Fibroblast of mammary gland (primary cell): Measurements from ENCODE around the gene ANGEL2.
"Not testable (repeated sequence)": the region's sequence is repeated elsewhere in the genome, so short reads cannot be mapped to it uniquely, and the experiment has no call there.

Experiments
- DNase-seq: peaks from one replicate; pipeline ENCODE4 v3.0.0-alpha.2; 2010; ENCODE audit warnings: low read depth
- H3K4me3 ChIP-seq: 2 replicates; pipeline ENCODE4 v1.5.1; 2011; ENCODE audit warnings: low read depth, mild to moderate bottlenecking, low read length, moderate library complexity; ENCODE audit not compliant: control insufficient read depth
- CTCF ChIP-seq: conservative IDR thresholded peaks from 2 replicates; pipeline ENCODE4 v1.5.1; 2011; ENCODE audit warnings: low read depth, low read length, inconsistent platforms; ENCODE audit not compliant: control insufficient read depth, insufficient read depth

The ANGEL2 gene

GRCh38 chr1:213054733-213055591, 39.3 kb upstream of the ANGEL2 start:
- H3K4me3 ChIP-seq: no peak overlapping the region
- TF ChIP-seq CTCF: no peak
- DNase-seq: no peak

DNA sequence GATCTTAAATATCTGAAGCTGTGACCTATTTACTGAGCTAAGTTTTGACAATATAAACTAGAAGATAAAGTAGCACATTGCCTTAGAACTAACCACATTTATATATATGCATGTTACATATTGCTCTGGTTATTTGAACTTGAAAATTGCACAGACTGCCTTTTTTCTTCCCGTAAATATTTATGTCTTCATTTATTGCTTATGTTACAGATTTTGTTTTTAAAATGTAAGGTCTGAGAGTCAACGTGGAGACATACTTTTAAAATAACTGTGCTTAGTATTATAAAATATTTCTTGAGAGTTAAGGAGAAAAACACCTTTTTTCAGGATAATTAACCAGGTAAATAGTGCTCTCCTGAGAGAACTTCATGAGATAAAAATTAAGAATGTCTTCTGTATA, 38.5 kb upstream of the ANGEL2 start:
- no peak for TF ChIP-seq CTCF
- DNase-seq: no peak
- H3K4me3 ChIP-seq: no peak overlapping the region

GRCh38 chr1:213053455-213053854, 37.8 kb upstream of the ANGEL2 start:
- TF ChIP-seq CTCF: no peak
- no peak overlapping the region for H3K4me3 ChIP-seq
- DNase-seq: no peak

GRCh38 chr1:213051881-213052202, 36.2 kb upstream of the ANGEL2 start:
- peak overlapping the region; percentile 98 for H3K4me3 ChIP-seq
- no peak for TF ChIP-seq CTCF
- no peak for DNase-seq

GRCh38 chr1:213051127-213051880, 35.6 kb upstream of the ANGEL2 start, which contains the start of gene RPS6KC1:
TSS of gene RPS6KC1 (plus strand) at chr1:213051241. CDS start at chr1:213051405, 164 bp downstream.
- peak within 1 kb of the TSS; percentile 98 for H3K4me3 ChIP-seq
- TF ChIP-seq CTCF: no peak
- peak; percentile 79 for DNase-seq

DNA sequence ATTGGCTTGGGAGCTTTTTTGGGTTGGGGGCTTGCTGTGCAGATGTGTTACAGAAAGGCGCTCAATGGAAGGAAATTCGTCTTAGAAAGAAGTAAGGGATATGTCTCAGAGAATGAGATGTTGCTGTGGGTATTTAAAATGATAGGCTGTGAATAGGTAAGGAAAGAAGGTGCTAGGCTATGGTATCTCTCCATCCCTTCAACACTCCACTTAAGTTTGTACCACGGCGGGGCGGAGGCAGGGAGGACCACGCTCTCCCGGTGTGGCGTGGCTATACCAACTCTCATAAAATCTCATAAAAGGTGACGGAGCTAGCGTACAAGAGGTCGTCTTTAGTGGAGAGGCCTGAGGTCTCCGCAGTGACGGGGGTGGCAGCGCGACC, 35.1 kb upstream of the ANGEL2 start:
- H3K4me3 ChIP-seq: peak overlapping the region; percentile 98
- no peak for DNase-seq
- no peak for TF ChIP-seq CTCF

- no peak overlapping the region for H3K4me3 ChIP-seq
- no peak for DNase-seq
- TF ChIP-seq CTCF: no peak
Measured at GRCh38 chr1:213049232-213049631, 33.6 kb upstream of the ANGEL2 start.

- not testable (repeated sequence) for H3K4me3 ChIP-seq, DNase-seq
Measured at GRCh38 chr1:213045321-213046226, 29.9 kb upstream of the ANGEL2 start.
